HCT116 (cell line): ENCODE data around the gene CFAP54. TPM values are rescaled to one million over a fixed set of nuclear protein-coding genes. Genes with fewer than 3 reads are reported as not detected.

Source experiments
- ATAC-seq: fragments of 200-7000 bp; cut with Tn5 transposase; 2 replicates; pipeline ENCODE4 v1.9.1; 2020; ENCODE audit warnings: mild to moderate bottlenecking, moderate library complexity
- BruUV-seq: library from RNA; stranded (reverse); fragments of 400-500 nt; replicated peaks from 2 replicates; lab custom pipeline; 2021; lab: Mats Ljungman, UMichigan
- CTCF ChIA-PET: fragments of 300-600 bp; sonication (Branson Sonifier 250); formaldehyde crosslinking; loops from one replicate; lab custom pipeline; 2021; ENCODE audit warnings: antibody characterized with exemption; lab: Charles Lee
- POLR2A ChIA-PET: fragments of 300-600, 350-600 bp; sonication (Branson Sonifier 250); formaldehyde crosslinking; loops from one replicate; lab custom pipeline; 2021; ENCODE audit warnings: antibody characterized with exemption; lab: Charles Lee
- RAD21 ChIA-PET, 2 experiments: fragments of 300-600 bp; sonication (Branson Sonifier 250); formaldehyde crosslinking; loops; one replicate each; lab custom pipeline; 2023; ENCODE audit warnings: low total read pairs in 2 of 2; ENCODE audit not compliant: uncharacterized antibody in 2 of 2, unreplicated experiment in 2 of 2, low non-redundant PET in 1 of 2; lab: Charles Lee
- DNase-seq: peaks from one replicate; pipeline ENCODE4 v3.0.0-alpha.2; 2010; ENCODE audit warnings: low read depth, low spot score
- H2AFZ ChIP-seq: fragments of 200-600 bp; shearing (Covaris generic), sonication (generic); 2 replicates; pipeline ENCODE4 v1.6.1; 2017; ENCODE audit warnings: low read depth, mixed run types, mixed read lengths, antibody characterized with exemption, low read length; ENCODE audit not compliant: poor library complexity, severe bottlenecking
- H3K27ac ChIP-seq: 2 replicates; pipeline ENCODE4 v1.5.1; 2012; ENCODE audit warnings: low read depth, low read length
- H3K27me3 ChIP-seq: fragments of 200-600 bp; sonication (generic); 2 replicates; pipeline ENCODE4 v1.6.1; 2016; ENCODE audit warnings: mixed run types, low read length, mixed read lengths; ENCODE audit not compliant: insufficient read depth
- H3K36me3 ChIP-seq, 2 experiments: fragments of 200-500 bp in 1 of 2; fragments of 200-600 bp in 1 of 2; sonication (Bioruptor generic) in 1 of 2; sonication (generic) in 1 of 2; 2 replicates each; pipeline versions ENCODE4 v1.5.1 to v1.6.1; 2014 to 2016; ENCODE audit warnings: low read length in 2 of 2, inconsistent platforms in 1 of 2, mixed read lengths in 1 of 2, mixed run types in 1 of 2; ENCODE audit not compliant: insufficient read depth in 2 of 2, control insufficient read depth in 1 of 2
- H3K4me1 ChIP-seq, 2 experiments: fragments of 200-600 bp in 1 of 2; sonication (generic) in 1 of 2; 2 replicates each; pipeline versions ENCODE4 v1.5.1 to v1.6.1; 2012 to 2017; ENCODE audit warnings: low read length in 2 of 2, inconsistent platforms in 1 of 2, mild to moderate bottlenecking in 1 of 2, mixed read lengths in 1 of 2, mixed run types in 1 of 2, moderate library complexity in 1 of 2; ENCODE audit not compliant: insufficient read depth in 2 of 2, control insufficient read depth in 1 of 2
- H3K4me2 ChIP-seq: fragments of 200-600 bp; sonication (generic); 2 replicates; pipeline ENCODE4 v1.6.1; 2017; ENCODE audit warnings: mixed run types, low read length, mixed read lengths
- H3K4me3 ChIP-seq, 2 experiments: fragments of 200-600 bp in 1 of 2; sonication (generic) in 1 of 2; replicated peaks in 1 of 2; 2 replicates each; pipeline ENCODE4 v1.5.1; 2011 to 2016; ENCODE audit warnings: low read length in 2 of 2, control low read depth in 1 of 2, low read depth in 1 of 2, mild to moderate bottlenecking in 1 of 2, mixed read lengths in 1 of 2, mixed run types in 1 of 2
- H3K79me2 ChIP-seq: fragments of 200-600 bp; sonication (generic); 2 replicates; pipeline ENCODE4 v1.6.1; 2017; ENCODE audit warnings: mild to moderate bottlenecking, mixed run types, low read length, moderate library complexity, mixed read lengths; ENCODE audit not compliant: insufficient read depth
- H3K9ac ChIP-seq: fragments of 200-600 bp; sonication (generic); 2 replicates; pipeline ENCODE4 v1.6.1; 2016; ENCODE audit warnings: low read length, mixed read lengths
- H3K9me2 ChIP-seq: fragments of 200-600 bp; sonication (generic), shearing (Covaris generic); 2 replicates; pipeline ENCODE4 v1.6.1; 2017; ENCODE audit warnings: mixed run types, mild to moderate bottlenecking, moderate library complexity; ENCODE audit not compliant: insufficient read depth
- H3K9me3 ChIP-seq, 2 experiments: fragments of 200-500 bp in 1 of 2; fragments of 200-600 bp in 1 of 2; sonication (Bioruptor generic) in 1 of 2; sonication (generic) in 1 of 2; 2 replicates each; pipeline ENCODE4 v1.6.1; 2014 to 2017; ENCODE audit warnings: low read length in 2 of 2, mixed read lengths in 2 of 2, inconsistent platforms in 1 of 2, low read depth in 1 of 2, mild to moderate bottlenecking in 1 of 2, mixed run types in 1 of 2, moderate library complexity in 1 of 2; ENCODE audit not compliant: control insufficient read depth in 1 of 2, insufficient read depth in 1 of 2
- H4K20me1 ChIP-seq: fragments of 200-600 bp; sonication (generic), shearing (Covaris generic); 2 replicates; pipeline ENCODE4 v1.6.1; 2017; ENCODE audit warnings: mixed run types, mild to moderate bottlenecking, moderate library complexity; ENCODE audit not compliant: insufficient read depth
- EZH2 ChIP-seq: fragments of 200-600 bp; sonication (generic); IDR thresholded peaks from 2 replicates; pipeline ENCODE4 v1.6.1; 2017; ENCODE audit warnings: antibody characterized with exemption, mixed run types
- FOSL1 ChIP-seq: IDR thresholded peaks from 2 replicates; pipeline ENCODE4 v1.6.1; 2012; ENCODE audit warnings: low read depth
- RAD21 ChIP-seq: IDR thresholded peaks from 2 replicates; pipeline ENCODE4 v1.6.1; 2012; ENCODE audit warnings: low read depth, mild to moderate bottlenecking
- SIN3A ChIP-seq: IDR thresholded peaks from 2 replicates; pipeline ENCODE4 v1.6.1; 2012; ENCODE audit warnings: low read depth
- SP1 ChIP-seq: IDR thresholded peaks from 2 replicates; pipeline ENCODE4 v1.6.1; 2012; ENCODE audit warnings: low read depth
- TCF7L2 ChIP-seq: IDR thresholded peaks from 2 replicates; pipeline ENCODE4 v1.7.0; 2011; ENCODE audit warnings: borderline replicate concordance, inconsistent platforms; ENCODE audit not compliant: insufficient read depth, insufficient read length; ENCODE audit errors: extremely low read depth
- YY1 ChIP-seq: IDR thresholded peaks from 2 replicates; pipeline ENCODE4 v1.6.1; 2011; ENCODE audit warnings: low read length, low read depth, moderate library complexity, mild to moderate bottlenecking; ENCODE audit not compliant: insufficient replicate concordance; ENCODE audit errors: extremely low read depth
- ZNF274 ChIP-seq: fragments of 200-500 bp; sonication (Bioruptor generic); IDR thresholded peaks from 2 replicates; pipeline ENCODE4 v1.6.1; 2014; ENCODE audit warnings: mild to moderate bottlenecking, low read depth, low read length, inconsistent platforms
- intact Hi-C: fragments of 100-400 bp; cut with micrococcal nuclease; formaldehyde crosslinking; loops from 2 replicates; pipeline ENCODE4 v1.10.0; 2022
- total RNA-seq: library from RNA; stranded (reverse); gene quantifications from one replicate; pipeline ENCODE4 v1.2.1, GENCODE V29; 2021; ENCODE audit not compliant: unreplicated experiment
- TF ChIP-seq, protein P1 (sequence below): IDR thresholded peaks from 2 replicates; pipeline ENCODE4 v1.6.1; 2012
- TF ChIP-seq, protein P2 (sequence below): IDR thresholded peaks from 2 replicates; pipeline ENCODE4 v1.6.1; 2011; ENCODE audit warnings: mild to moderate bottlenecking, low read length, moderate library complexity; ENCODE audit not compliant: insufficient replicate concordance; ENCODE audit errors: extremely low read depth
- TF ChIP-seq, protein P3 (sequence below): IDR thresholded peaks from 2 replicates; pipeline ENCODE4 v1.6.1; 2012; ENCODE audit warnings: low read depth

Gene CFAP54
- total RNA-seq, 1 experiment from 2014 or later: 0.25 TPM

DNA sequence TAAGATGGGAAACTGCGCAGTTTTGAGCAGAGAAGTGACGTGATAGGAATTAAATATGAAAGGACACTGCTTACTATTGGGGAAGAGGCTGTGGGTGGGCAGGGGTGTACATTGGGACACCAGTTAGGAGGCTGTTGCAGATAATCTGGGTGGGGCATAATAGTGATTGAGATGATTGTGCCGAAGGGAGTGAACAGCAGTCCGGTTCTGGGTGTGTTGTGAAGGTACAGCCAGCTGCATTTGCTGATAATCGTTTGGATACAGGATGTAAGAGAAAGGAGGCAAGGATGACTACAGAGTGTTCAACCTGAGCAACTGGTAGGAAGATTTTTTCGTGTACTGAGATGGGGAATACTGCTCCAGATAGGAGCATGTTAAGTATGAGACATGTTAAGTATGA lies 212.5 kb downstream of the CFAP54 start:
- TF ChIP-seq, protein P1, sequence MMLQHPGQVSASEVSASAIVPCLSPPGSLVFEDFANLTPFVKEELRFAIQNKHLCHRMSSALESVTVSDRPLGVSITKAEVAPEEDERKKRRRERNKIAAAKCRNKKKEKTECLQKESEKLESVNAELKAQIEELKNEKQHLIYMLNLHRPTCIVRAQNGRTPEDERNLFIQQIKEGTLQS: no peak
- TF ChIP-seq, protein P2, sequence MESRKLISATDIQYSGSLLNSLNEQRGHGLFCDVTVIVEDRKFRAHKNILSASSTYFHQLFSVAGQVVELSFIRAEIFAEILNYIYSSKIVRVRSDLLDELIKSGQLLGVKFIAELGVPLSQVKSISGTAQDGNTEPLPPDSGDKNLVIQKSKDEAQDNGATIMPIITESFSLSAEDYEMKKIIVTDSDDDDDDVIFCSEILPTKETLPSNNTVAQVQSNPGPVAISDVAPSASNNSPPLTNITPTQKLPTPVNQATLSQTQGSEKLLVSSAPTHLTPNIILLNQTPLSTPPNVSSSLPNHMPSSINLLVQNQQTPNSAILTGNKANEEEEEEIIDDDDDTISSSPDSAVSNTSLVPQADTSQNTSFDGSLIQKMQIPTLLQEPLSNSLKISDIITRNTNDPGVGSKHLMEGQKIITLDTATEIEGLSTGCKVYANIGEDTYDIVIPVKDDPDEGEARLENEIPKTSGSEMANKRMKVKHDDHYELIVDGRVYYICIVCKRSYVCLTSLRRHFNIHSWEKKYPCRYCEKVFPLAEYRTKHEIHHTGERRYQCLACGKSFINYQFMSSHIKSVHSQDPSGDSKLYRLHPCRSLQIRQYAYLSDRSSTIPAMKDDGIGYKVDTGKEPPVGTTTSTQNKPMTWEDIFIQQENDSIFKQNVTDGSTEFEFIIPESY: no peak
- no peak for TF ChIP-seq EZH2
- no peak for TF ChIP-seq YY1
- TF ChIP-seq SIN3A: no peak
- TF ChIP-seq, protein P3, sequence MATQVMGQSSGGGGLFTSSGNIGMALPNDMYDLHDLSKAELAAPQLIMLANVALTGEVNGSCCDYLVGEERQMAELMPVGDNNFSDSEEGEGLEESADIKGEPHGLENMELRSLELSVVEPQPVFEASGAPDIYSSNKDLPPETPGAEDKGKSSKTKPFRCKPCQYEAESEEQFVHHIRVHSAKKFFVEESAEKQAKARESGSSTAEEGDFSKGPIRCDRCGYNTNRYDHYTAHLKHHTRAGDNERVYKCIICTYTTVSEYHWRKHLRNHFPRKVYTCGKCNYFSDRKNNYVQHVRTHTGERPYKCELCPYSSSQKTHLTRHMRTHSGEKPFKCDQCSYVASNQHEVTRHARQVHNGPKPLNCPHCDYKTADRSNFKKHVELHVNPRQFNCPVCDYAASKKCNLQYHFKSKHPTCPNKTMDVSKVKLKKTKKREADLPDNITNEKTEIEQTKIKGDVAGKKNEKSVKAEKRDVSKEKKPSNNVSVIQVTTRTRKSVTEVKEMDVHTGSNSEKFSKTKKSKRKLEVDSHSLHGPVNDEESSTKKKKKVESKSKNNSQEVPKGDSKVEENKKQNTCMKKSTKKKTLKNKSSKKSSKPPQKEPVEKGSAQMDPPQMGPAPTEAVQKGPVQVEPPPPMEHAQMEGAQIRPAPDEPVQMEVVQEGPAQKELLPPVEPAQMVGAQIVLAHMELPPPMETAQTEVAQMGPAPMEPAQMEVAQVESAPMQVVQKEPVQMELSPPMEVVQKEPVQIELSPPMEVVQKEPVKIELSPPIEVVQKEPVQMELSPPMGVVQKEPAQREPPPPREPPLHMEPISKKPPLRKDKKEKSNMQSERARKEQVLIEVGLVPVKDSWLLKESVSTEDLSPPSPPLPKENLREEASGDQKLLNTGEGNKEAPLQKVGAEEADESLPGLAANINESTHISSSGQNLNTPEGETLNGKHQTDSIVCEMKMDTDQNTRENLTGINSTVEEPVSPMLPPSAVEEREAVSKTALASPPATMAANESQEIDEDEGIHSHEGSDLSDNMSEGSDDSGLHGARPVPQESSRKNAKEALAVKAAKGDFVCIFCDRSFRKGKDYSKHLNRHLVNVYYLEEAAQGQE: no peak
- no peak for TF ChIP-seq RAD21
- no peak for TF ChIP-seq ZNF274
- TF ChIP-seq SP1: no peak
- TF ChIP-seq TCF7L2: no peak
- TF ChIP-seq FOSL1: no peak
- POLR2A ChIA-PET: no interaction called here
- Histone ChIP-seq H3K36me3 (no peaks in the 10 kb centered on the region), H3K9ac (no peak overlapping the region), H3K27me3 (peaks cover 19% of the 10 kb centered on the region; the same call in 1 of the 2 replicates), H3K9me2 (no peaks in the 10 kb centered on the region), H3K4me3 (no peak overlapping the region), H3K79me2 (no peaks in the 10 kb centered on the region), H3K27ac (no peak overlapping the region), H3K4me2 (no peak overlapping the region), H3K9me3 (no peaks in the 10 kb centered on the region), H3K4me1 (no peaks in the 10 kb centered on the region), H2AFZ (no peak overlapping the region), H4K20me1 (no peaks in the 10 kb centered on the region)
- DNase-seq (no peak), ATAC-seq (no peak)
- CTCF ChIA-PET: no interaction called here
- BruUV-seq: no TSS peak
- intact Hi-C loops: no loop called here
- RAD21 ChIA-PET: no interaction called here
